ENCODE measurements around the gene RUFY3. TPM values are rescaled to one million over a fixed set of nuclear protein-coding genes. Genes with fewer than 3 reads are reported as not detected.
"Not testable (repeated sequence)": the region's sequence is repeated elsewhere in the genome, so short reads cannot be mapped to it uniquely, and the experiment has no call there.

Gene RUFY3
- total RNA-seq, result 85.4 TPM

DNA sequence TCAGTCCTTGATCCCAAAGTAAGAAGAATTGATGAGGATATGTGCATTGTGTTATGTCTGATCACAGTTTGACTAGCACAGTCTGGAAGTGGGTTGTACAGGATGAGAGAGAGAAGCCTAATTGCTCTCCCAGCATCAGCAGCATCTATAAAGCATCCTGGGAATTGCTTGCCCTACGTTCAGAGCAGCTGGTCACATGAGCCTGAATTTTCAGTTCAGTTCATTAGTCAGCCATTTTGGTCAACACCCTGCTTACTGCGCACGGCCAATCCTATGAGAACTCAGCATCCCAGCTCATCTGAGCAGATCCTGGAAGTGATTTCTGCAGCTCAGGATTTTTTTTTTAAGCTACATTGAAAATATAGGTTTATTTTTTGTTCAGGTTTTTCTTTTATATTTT is at the start of gene RUFY3:
RUFY3 (plus strand) TSS at position 218 of the 400 bp plus-strand sequence. CDS start 610 bp downstream, outside the sequence.
- peak; percentile 83 for DNase-seq

DNA sequence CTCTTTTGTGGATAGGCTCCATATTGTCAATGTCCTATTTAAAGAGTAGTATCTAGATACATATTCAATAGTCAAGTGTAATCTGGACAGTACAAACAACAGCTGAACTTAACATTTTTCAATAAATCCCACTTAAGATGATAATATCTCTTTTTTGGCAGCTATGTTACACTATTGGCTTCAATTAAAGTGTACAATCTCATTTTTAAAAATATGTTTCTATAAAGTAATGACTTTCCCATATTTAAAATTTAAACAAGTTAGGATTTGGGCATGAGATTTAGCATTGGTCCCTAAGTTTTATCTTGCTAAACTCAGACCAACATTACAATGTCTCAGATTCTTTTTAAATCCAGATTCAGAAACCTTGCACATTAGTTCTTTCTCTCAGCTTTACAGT is 47.6 kb upstream of the RUFY3 start:
- no peak for DNase-seq

DNA sequence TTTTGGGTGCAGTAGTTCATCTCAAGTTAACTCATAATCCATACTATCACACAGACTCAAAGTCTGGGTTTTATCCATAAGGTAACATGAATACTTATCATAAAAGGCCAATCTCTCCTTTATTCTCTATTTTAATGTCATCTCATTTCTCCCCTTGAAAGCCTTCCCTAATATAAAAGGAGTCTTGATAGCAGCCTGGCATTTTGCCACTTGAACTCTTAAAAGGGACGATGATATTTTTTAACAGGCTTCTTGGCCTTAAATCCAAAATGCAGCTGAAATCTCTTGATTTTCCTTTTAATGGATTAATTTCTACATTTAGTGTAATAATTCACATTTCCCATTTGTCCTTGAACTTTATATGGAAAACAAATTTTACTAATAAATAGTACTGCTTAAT is 47.0 kb upstream of the RUFY3 start:
- no peak for DNase-seq

GRCh38 chr4:70676554-70677090 is 45.1 kb upstream of the RUFY3 start:
- no peak for DNase-seq

GRCh38 chr4:70678383-70678999 is 43.3 kb upstream of the RUFY3 start:
- DNase-seq, result no peak

DNA sequence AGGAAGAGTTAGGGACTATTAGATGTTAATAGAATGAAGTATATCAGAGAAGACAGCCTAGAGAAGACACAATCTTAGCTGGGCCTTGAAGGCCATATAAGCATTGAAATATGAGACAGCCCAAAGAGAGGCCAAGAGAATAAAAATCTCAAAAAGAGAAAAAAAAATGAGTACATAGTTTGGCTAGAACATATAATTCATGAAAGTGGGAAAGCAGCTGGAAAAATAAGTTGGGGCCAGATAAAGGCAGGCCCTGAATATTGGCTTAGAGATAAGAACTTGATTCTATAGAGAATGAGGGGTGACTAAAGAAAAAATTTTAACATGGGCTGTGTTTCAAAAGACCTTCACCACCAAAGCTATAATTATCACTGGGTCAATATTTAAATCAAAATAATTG is 40.8 kb upstream of the RUFY3 start:
- peak; percentile 13 for DNase-seq

DNA sequence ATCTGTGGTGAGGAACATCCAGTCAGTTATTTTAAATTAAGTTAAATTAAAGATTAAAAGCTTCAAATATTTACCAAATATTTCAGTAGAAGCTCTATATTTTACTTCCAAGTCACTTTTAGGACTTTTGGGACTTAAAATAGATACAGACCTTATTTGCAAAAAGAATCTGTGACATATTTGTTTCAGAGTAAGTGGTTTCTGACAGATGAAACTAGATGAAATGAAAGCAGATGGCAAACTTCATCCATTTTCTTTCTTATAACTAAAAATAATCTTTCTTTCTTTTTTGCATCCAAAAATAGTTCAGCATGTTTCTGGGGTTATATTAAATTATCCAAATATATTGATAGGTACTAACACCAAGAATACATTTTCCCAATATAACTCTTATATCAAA is 40.1 kb upstream of the RUFY3 start:
- DNase-seq, result no peak

GRCh38 chr4:70682142-70682541 is 39.6 kb upstream of the RUFY3 start:
- DNase-seq, result not testable (repeated sequence)

DNA sequence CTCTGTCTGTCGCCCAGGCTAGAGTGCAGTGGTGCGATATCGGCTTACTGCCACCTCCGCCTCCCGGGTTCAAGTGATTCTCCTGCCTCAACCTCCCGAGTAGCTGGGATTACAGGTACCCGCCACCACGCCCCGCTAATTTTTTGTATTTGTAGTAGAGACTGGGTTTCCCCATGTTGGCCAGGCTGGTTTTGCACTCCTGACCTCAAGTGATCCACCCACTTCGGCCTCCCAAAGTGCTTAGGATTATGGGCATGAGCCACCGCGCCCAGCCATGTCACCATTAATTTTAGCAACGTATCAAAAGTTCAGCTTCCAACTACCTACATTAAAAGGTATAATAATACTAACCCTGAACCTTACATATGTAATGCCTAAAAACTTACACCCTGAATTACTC is 34.4 kb upstream of the RUFY3 start:
- no peak for DNase-seq

DNA sequence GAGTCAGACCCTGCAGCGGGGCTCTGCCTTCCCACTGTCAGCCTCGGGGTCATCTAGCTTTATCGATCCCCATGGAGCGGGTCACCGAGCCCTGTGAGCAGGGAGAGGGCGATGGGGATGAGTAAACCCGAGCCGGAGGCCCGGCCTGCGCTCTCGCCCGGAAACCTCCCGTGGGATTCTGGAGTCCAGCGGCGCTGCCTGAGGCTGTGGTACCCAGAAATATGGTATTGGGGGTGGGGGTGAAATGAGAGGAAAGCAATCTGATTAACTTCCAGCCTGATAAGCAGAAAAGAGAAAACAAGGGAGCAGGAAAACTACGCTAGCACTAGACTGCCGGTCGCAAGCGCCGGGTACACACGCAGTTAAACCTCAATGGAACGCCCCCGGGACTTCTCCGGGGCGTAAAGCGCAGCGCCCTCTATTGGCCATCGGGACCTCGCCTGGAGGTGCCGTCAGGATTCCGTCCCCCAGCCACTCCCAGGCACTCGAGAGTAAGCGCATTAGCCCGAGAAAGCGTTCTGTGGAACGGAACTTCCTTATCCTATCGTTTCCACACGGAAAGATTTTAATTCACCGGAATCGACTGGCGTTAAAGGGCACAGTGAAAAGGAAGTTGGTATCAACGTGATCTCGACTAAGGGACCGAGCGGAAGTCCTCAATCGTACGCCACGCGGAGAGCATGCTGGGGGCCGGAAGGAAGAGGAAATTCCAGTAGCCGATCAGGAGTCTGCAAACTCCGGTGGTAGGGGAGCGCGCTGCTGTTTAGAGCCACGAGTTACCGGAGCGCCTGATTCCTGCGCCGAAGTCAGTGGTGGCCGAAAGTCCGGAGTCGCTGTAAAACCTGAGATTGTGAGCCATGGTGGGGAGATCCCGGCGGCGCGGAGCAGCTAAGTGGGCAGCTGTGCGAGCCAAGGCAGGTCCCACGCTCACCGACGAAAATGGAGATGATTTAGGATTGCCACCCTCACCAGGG is 33.7 kb upstream of the RUFY3 start, which contains the start of gene UTP3:
UTP3 (plus strand) TSS at position 712 of the 974 bp plus-strand sequence; CDS start at position 858, 146 bp downstream.
- DNase-seq, result peak; percentile 99

DNA sequence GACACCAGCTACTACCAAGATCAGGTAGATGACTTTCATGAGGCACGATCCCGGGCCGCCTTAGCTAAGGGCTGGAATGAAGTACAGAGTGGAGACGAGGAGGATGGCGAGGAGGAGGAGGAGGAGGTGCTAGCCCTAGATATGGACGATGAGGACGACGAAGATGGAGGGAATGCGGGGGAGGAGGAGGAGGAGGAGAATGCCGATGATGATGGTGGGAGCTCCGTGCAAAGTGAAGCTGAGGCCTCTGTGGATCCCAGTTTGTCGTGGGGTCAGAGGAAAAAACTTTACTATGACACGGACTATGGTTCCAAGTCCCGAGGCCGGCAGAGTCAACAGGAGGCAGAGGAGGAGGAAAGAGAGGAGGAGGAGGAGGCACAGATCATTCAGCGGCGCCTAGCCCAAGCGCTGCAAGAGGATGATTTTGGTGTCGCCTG is 33.0 kb upstream of the RUFY3 start:
- peak; percentile 6 for DNase-seq

GRCh38 chr4:70691661-70692060 is 30.1 kb upstream of the RUFY3 start:
- no peak for DNase-seq

- DNase-seq, result not testable (repeated sequence)
These were observed 27.1 kb upstream of the RUFY3 start for GRCh38 chr4:70694633-70695032.

DNA sequence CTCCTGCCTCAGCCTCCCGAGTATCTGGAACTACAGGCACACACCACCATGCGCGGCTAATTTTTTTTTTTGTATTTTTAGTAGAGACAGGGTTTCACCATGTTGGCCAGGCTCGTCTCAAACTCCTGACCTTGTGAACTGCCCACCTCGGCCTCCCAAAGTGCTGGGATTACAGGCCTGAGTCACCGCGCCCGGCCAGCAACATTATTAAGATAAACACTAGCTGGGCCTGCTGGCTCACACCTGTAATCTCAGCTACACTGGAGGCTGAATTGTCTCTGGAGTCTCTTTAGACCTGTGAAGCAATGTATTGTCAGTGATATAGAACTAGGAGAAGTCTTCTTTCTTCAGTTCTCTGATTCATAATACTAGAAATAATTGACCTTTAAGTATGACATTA is 23.3 kb upstream of the RUFY3 start:
- DNase-seq, result not testable (repeated sequence)

DNA sequence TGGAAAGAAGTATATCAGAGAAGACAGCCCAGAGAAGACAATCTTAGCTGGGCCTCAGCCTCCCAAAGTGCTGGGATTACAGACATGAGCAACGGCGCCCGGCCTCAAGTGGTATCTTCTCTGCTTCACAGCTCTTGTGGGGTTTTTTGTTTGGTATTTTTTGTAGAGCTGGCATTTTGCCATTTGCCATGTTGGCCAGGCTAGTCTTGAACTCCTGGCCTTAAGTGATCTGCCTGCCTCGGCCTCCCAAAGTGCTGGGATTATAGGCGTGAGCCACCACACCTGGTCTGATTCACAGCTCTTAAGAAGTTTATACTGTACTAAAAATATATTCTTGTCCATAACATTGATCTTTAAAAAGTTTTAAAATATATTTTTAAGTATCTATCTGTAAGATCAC is 21.1 kb upstream of the RUFY3 start:
- no peak for DNase-seq

DNA sequence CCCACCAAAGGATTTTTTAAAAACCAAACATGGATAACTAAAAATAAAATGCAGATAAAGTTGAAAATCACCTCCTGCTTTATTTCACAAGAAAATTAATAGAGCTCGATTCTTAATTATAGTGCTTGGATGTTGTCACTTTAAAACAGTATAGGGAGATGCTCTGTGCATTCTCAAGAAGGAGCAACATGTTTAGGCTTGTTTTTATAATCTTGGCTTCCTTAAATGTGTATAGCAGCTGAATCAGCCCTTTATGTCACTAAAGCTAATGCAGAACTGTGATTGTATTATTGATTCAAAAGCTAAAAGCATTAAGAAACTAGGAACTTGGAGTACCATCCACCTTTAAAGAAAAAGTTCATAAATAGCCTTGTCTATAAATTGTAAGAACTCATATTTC is 20.5 kb upstream of the RUFY3 start:
- DNase-seq, result peak; percentile 9

- DNase-seq, result not testable (repeated sequence)
These were observed 19.2 kb upstream of the RUFY3 start for GRCh38 chr4:70702592-70702991.

DNA sequence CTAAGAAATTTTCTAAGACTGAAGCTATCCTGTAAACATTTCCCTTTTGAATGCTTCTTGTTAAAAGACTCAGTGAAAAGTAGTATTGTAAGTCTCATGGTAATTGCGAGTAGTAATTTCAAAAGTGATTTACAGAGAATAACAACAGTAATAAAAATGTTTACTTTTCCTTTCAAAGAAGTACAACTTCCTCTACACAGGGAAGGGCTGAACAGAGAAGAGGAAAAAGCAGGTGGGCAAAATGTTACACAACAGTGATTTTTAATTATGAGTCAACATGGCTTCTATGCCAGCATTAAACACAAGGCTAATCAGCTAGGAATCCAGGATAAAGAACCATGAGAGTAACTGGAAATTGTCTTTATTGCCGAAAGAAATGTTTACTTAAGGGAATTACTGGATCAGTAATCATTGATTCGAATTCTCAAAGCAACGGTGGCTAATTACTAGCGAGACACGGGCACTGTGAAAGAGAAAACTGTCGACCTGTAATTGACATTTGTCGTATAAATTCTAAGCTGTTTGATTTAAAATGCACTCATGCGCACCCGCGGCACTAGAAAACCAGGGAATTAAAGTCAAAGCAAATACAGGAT is 18.0 kb upstream of the RUFY3 start:
- DNase-seq, result peak; percentile 44

DNA sequence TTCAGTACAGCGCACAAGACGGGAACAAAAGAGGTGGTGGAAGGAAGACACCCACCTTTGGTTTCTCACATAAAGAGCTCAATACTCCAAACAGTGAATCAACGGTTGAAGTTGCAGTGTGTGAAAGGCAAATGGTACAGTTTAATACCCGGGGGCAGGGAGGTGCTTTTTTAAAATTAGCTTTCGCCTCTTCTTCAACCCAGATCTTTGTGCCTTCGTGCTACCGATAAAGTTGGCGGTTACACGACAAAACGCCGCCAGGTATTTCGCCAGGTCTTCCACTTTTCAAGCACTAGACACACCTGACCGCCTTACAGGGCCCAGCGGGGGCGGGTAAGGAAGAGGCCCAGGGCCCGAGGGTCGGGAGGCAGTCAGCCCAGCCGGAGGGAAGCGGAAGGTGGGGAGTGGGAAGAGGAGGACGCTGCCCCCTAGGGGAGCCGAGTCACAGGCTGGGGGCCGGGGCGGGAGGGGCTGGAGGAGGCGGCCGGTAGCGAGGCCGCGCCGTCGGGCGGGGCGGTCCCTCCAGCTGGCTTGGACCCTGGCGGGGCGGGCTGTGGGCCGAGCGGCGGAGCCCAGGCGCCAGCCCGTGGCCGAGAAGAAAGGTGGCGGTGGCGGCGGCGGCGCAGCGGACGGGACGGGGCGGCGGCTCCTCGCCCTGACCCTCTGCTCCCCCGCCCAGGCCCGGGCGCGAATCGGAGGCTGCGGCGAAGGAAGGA is 17.4 kb upstream of the RUFY3 start:
- DNase-seq, result peak; percentile 93

DNA sequence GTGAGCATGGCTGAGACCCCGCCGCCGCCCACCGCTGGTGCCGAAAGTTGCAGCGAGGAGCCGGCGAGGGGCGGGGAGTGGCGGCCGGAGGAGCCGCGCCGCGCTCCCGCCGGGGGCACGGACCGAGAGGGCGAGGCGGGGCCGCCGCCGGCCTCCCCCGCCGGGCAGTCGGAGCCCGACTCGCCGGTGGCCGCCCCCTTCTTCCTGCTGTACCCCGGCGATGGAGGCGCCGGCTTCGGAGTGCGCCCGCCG is 16.9 kb upstream of the RUFY3 start:
- DNase-seq, result no peak

- DNase-seq, result peak; percentile 90
These were observed 16.4 kb upstream of the RUFY3 start for GRCh38 chr4:70705183-70706043.
